Naive B cell (primary cell): ENCODE results near the gene SEMA5B. TPM values are rescaled to one million over a fixed set of nuclear protein-coding genes. Genes with fewer than 3 reads are reported as not detected.

ENCODE experiments used
- ATAC-seq, 2 donors: fragments of 150-1000 bp; cut with Tn5 transposase; 2 replicates each; pipeline ENCODE4 v1.10.0; 2021; ENCODE audit warnings: low read depth in 2 of 2, mild to moderate bottlenecking in 2 of 2, moderate library complexity in 2 of 2
- DNase-seq: peaks from one replicate; pipeline ENCODE4 v3.0.0; 2022
- H3K27ac Mint-ChIP-seq, 6 donors: one replicate each; pipeline ENCODE4 v1.8.0; 2020 to 2022; ENCODE audit warnings: mild to moderate bottlenecking in 6 of 6, mixed read lengths in 6 of 6, moderate library complexity in 5 of 6, inconsistent platforms in 2 of 6
- H3K27me3 Mint-ChIP-seq, 3 donors: one replicate each; pipeline ENCODE4 v1.8.0; 2021 to 2022; ENCODE audit warnings: mixed read lengths in 3 of 3, mild to moderate bottlenecking in 1 of 3
- H3K36me3 Mint-ChIP-seq, 2 donors: one replicate each; pipeline ENCODE4 v1.8.0; 2020 to 2022; ENCODE audit warnings: mixed read lengths in 2 of 2, inconsistent platforms in 1 of 2, mild to moderate bottlenecking in 1 of 2
- H3K4me1 Mint-ChIP-seq, 3 donors: one replicate each; pipeline ENCODE4 v1.8.0; 2020 to 2022; ENCODE audit warnings: mixed read lengths in 3 of 3, inconsistent platforms in 1 of 3, mild to moderate bottlenecking in 1 of 3, moderate library complexity in 1 of 3
- H3K4me3 Mint-ChIP-seq, 8 donors: one replicate each; pipeline ENCODE4 v1.8.0; 2020 to 2022; ENCODE audit warnings: mild to moderate bottlenecking in 8 of 8, mixed read lengths in 8 of 8, moderate library complexity in 8 of 8, inconsistent platforms in 2 of 8
- H3K9me3 Mint-ChIP-seq, 7 donors: one replicate each; pipeline ENCODE4 v1.8.0; 2020 to 2022; ENCODE audit warnings: mixed read lengths in 7 of 7, mild to moderate bottlenecking in 5 of 7, inconsistent platforms in 2 of 7, moderate library complexity in 1 of 7
- polyA plus RNA-seq, 6 donors: library from polyadenylated mRNA; unstranded; fragments of 300-500 nt; fragmentation: Illumina TruSeq; gene quantifications; one replicate each; pipeline ENCODE4 v1.2.3, GENCODE V29; 2021; ENCODE audit warnings: low read depth in 6 of 6

SEMA5B gene
- polyA plus RNA-seq, 6 donors from 2014 or later, result not detected

DNA sequence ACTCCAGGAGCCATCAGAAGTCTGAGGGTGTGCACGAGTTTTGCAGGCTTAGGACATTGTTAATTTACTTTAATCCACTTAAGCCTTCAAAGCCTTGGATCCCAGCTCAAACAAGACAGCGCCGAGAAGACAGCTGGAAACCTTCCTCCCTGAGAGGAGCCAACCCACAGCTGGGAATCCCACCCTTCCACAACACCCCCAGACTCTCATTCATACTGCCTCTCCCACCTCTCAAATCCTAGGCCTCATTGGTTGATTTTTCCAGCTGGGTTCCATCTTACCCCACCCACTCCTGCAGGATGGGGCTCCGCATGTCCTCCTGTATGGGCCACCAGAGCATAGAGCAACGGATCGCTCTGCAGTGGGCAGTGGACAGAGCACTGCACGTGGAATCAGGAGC lies 80.4 kb downstream of the SEMA5B start:
- H3K9me3 Mint-ChIP-seq, result peaks cover 0 to 4% (median 0%) of the 10 kb centered on the region in 7 donors
- H3K4me1 Mint-ChIP-seq, result peaks cover 8 to 27% (median 11%) of the 10 kb centered on the region in 3 donors
- no peaks in the 10 kb centered on the region for H3K36me3 Mint-ChIP-seq
- no peak overlapping the region for H3K4me3 Mint-ChIP-seq
- H3K27ac Mint-ChIP-seq, result peak overlapping the region in 3 of 6 donors; percentile 15 to 84 (median 79)
- DNase-seq (no peak), ATAC-seq (no peak)
- H3K27me3 Mint-ChIP-seq, result no peaks in the 10 kb centered on the region

DNA sequence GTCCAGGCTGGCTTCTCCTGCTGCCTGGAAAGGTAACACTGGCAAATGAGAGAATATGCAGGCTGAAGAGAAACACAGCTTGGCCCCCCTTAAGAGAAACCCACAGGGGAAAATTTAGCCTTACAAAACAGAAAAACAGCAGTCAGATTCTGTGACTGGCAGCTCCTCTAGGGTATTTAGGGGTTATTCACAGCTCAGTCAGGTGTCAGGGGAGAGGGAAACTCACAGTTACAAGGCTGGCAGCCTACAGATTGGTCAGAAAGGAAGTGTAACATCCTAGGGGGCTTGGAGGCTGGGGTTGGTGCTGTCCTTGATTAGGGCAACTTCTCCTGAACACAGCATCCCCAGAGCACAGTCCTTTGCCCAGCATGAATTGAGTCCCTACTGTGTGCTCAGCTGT lies 81.4 kb downstream of the SEMA5B start:
- Mint-ChIP-seq H3K27ac (no peak overlapping the region), H3K9me3 (peaks cover 0 to 3% (median 0%) of the 10 kb centered on the region in 7 donors), H3K27me3 (no peaks in the 10 kb centered on the region), H3K36me3 (no peaks in the 10 kb centered on the region), H3K4me1 (peaks cover 8 to 27% (median 11%) of the 10 kb centered on the region in 3 donors), H3K4me3 (peak overlapping the region in 1 of 8 donors; percentile 33)
- ATAC-seq (no peak), DNase-seq (no peak)

DNA sequence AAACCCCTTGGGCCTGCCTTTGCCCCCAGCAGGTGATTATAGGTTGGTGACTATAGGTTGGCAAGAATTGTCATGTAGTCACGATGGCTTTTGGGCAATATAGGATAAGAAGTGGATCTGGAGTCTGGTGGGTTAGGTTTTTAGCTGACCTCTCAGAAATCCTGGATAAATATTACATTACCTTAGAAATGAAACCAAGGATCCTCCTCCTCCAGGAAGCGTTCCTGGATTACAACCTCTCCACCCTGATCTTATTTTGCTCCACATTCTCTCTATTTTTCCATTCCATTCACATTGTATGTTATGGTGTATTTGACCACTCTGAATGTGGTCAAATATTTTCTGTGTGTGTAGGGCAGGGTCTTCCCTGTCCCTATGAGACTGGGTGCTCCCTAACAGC lies 82.3 kb downstream of the SEMA5B start:
- ATAC-seq, result no peak
- H3K4me3 Mint-ChIP-seq, result no peak overlapping the region
- H3K27ac Mint-ChIP-seq, result no peak overlapping the region
- no peak for DNase-seq
- H3K4me1 Mint-ChIP-seq, result peaks cover 8 to 33% (median 11%) of the 10 kb centered on the region in 3 donors
- no peaks in the 10 kb centered on the region for H3K27me3 Mint-ChIP-seq
- no peaks in the 10 kb centered on the region for H3K36me3 Mint-ChIP-seq
- peaks cover 0 to 2% (median 0%) of the 10 kb centered on the region in 7 donors for H3K9me3 Mint-ChIP-seq

DNA sequence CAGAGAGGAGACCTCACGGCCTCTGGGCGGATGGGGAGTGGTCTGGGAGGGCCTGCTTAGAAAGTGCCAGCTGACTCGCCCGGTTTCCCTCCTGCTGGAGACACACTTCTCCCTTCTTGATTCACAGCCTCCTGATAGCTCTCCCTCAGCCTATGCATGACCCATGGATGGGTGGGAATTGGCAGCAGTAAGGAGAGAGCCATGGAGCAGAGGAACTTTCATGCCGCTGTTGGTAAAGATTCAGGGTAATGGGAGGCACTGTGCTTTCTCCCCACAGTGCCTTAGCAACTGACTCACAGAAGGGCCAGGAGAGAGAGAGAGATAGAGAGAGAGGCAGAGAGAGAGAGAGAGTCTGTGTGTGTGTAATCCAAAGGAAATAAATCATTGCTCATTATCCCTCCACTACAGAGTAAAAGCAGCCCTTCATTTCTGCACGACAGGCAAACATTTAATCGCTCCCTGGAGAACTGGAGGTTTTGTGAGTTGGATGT lies 82.8 kb downstream of the SEMA5B start:
- no peaks in the 10 kb centered on the region for H3K36me3 Mint-ChIP-seq
- H3K9me3 Mint-ChIP-seq, result no peaks in the 10 kb centered on the region
- H3K4me1 Mint-ChIP-seq, result peaks cover 8 to 33% (median 11%) of the 10 kb centered on the region in 3 donors
- DNase-seq, result no peak
- no peaks in the 10 kb centered on the region for H3K27me3 Mint-ChIP-seq
- H3K4me3 Mint-ChIP-seq, result no peak overlapping the region
- no peak for ATAC-seq
- H3K27ac Mint-ChIP-seq, result peak overlapping the region in 2 of 6 donors; percentile 63 to 73

DNA sequence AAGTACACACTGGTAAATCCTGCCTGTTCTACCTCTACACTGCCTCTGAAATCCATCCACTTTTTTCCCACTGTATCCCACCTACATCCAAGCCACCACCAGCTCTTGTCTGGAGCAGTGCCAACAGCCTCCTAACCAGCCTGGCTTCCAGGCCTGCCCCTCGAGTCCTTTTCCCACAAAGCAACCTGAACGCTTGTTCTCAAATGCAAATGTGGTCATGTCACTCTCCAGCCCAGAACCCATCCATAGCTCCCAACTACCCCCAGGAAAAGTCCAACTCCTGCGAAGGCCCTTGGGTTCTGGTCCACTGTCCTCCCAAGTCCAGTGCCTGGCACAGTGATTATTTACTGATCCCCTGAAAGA lies 83.8 kb downstream of the SEMA5B start:
- H3K27me3 Mint-ChIP-seq, result no peaks in the 10 kb centered on the region

DNA sequence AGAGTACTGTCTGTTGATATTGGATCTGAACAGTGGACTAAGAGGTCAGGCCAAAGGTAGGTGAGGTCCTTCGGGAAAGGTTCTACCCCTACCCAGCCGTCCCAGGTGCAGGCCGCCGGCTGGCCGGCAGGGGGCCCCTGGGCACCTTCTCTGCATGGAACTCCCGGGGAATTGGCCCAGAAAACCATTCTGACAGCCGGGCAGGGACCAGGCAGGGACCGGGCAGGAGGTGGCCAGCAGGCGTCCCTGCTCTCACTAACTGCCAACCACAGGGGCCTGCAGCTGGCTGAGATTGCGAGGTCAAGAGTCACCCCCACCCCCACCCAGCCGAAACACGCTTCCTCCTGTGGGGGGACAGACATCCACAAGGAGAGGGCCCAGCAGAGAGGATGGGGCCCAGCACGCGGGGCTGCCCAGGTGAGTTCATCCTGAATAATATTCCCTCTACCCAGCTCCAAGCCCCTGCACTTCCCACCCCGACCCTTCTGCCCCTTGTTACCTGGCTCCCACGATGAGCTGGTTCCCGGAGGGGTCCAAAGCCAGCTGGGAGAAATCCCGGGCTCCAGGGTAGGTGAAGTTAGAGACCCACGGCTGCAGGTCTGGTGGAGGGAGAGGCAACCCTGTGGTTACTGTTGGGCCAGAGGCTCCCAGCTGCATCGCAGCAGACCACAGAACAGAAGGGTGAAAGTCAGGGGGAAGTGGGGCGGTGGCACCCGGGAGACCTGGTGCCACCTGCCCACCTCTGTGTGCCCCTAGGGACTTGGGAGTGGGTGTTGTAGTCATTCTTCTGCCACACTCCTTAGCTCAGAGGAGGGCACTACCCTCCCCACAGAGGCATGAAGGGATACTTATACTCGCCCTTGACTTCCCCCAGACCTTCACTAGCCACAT lies 84.4 kb downstream of the SEMA5B start:
- ATAC-seq (peak; percentile 43 to 59), DNase-seq (peak; percentile 19)
- peaks cover 8 to 33% (median 11%) of the 10 kb centered on the region in 3 donors for H3K4me1 Mint-ChIP-seq
- H3K27me3 Mint-ChIP-seq, result no peaks in the 10 kb centered on the region
- H3K27ac Mint-ChIP-seq, result no peak overlapping the region
- peak overlapping the region in 3 of 8 donors; percentile 2 to 43 (median 9) for H3K4me3 Mint-ChIP-seq
- no peaks in the 10 kb centered on the region for H3K9me3 Mint-ChIP-seq
- H3K36me3 Mint-ChIP-seq, result no peaks in the 10 kb centered on the region

More for the DNA sequence above, 83.8 kb downstream of the SEMA5B start:
- Mint-ChIP-seq H3K4me1 (peaks cover 8 to 33% (median 11%) of the 10 kb centered on the region in 3 donors), H3K27ac (no peak overlapping the region), H3K4me3 (peak overlapping the region in 4 of 8 donors; percentile 2 to 30 (median 6)), H3K9me3 (no peaks in the 10 kb centered on the region), H3K36me3 (no peaks in the 10 kb centered on the region)
- ATAC-seq, result no peak
- no peak for DNase-seq

DNA sequence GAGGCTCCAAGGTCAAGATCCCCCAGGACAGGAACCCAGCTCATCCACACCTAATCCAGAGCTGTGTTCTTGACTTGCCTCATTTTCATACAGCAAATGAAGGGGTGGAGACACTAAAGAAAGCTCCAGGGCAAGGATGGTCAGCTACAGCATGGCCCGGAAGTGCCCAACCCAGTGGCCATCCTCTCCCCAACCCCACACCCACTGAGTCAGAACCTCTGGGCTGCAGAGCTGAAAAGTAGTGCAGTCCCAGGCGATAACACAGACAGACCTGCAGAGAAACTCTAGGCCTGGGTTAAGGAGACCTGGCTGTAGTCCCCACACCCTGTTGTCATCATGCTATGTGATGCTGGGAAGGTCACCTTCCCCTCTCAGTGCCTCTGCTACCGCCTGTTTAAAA lies 85.3 kb downstream of the SEMA5B start:
- Mint-ChIP-seq H3K36me3 (no peaks in the 10 kb centered on the region), H3K4me1 (peaks cover 10 to 33% (median 11%) of the 10 kb centered on the region in 3 donors), H3K4me3 (no peak overlapping the region), H3K27me3 (no peaks in the 10 kb centered on the region), H3K27ac (no peak overlapping the region), H3K9me3 (no peaks in the 10 kb centered on the region)
- DNase-seq (no peak), ATAC-seq (no peak)

DNA sequence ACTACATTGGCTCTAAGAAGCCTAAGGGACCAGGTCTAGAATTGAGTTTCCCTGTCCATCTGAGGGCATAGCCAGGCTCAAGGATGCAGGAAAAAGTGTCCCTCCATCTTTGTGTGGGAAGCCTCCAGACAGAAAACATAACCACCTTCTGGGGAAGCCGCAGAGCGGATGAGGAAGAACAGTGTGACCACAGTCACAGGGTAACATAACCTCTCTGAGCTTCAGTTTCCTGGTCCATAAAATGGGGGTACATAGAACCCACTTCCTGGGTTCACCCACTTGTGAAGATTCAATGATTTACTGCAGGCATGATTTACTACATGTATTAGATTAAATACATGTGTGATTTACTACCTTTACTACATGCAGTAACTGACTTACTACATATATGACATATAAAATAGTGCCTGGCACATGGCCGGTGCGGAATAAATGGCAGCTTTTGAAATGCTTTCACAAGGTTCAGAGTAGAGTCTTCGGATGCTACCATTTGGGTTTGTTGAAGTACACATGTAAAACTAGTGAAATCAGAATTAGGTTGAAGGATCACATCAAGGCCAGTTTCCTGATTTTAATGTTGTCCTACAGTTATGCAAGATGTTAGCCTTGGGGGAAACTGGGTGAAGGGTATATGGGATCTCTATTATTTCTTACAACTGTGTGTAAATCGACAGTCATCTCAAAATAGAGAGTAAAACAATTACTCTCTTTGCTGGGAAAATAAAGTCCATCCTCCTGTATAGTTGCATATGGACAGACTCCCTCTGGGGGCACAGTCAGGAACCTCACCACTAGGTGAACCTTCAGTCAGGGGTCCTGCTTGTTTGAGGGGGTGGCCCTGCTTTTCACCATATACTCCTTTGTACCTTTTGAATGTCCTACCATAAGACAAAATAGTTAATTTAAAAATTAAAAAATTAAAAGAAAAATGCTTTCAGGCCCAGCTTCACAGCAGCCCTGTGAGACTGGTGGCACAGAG lies 86.0 kb downstream of the SEMA5B start:
- H3K4me1 Mint-ChIP-seq, result peaks cover 10 to 33% (median 11%) of the 10 kb centered on the region in 3 donors
- no peak overlapping the region for H3K27ac Mint-ChIP-seq
- peaks cover 0 to 2% (median 0%) of the 10 kb centered on the region in 3 donors for H3K27me3 Mint-ChIP-seq
- DNase-seq, result no peak
- H3K4me3 Mint-ChIP-seq, result no peak overlapping the region
- no peaks in the 10 kb centered on the region for H3K36me3 Mint-ChIP-seq
- no peak for ATAC-seq
- no peaks in the 10 kb centered on the region for H3K9me3 Mint-ChIP-seq

DNA sequence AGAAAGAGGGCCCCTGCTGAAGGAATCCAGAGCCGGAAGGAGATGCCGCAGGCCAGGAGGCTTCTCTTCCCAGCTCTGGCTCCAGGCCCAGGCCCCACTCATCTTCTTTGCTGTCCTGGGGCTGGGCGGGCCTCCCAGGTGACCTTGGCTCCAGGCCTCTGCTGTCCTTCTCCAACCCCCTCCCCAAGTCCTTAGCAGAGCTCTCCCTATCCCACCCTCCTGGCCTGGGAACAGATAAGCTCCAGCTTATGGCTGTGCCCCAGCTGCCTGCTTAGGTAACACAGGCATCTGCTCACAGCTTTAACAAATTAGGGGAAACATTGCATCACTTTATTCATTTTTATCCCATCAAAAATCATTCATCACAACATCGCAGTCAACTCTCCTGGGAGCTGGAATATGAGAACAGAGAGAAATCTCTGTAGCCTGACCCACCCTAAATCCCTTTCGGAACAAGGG lies 86.9 kb downstream of the SEMA5B start:
- Mint-ChIP-seq H3K9me3 (no peaks in the 10 kb centered on the region), H3K4me1 (peaks cover 10 to 28% (median 11%) of the 10 kb centered on the region in 3 donors), H3K36me3 (no peaks in the 10 kb centered on the region), H3K4me3 (peak overlapping the region in 1 of 8 donors; percentile 42), H3K27ac (peak overlapping the region in 1 of 6 donors; percentile 32), H3K27me3 (peaks cover 0 to 11% (median 0%) of the 10 kb centered on the region in 3 donors)
- ATAC-seq, result no peak
- DNase-seq, result no peak

DNA sequence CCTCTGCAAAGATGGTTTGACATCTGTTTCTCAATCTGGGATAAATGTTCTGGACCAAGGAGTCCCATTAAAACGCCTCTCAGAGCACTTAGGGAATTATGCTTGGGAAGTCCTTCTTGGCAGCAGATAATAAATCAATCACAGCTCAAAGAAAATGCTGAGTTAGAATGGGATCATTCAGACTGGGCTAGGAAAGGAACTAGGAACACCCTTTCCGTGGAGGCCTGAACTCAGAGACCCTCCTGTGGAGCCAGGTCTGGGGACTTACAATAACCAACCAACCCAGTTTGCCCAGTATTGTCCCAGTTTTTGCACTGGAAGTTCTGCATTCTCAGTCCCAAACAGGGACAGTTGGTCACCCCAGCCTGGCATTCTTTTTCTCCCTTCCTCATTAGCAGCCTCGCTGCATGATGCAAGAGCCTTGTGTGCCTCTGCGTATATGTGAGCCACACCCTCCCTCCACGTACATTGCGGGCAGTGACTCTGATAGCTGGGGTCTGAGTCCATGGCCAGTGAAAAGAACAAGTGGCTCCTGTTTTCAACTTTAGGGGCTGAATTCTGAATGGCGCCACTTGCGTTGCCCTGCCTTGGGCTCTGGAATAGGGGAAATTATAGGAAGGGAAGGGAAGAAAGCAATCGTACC lies 88.7 kb downstream of the SEMA5B start:
- DNase-seq, result no peak
- peaks cover 0 to 13% (median 0%) of the 10 kb centered on the region in 3 donors for H3K27me3 Mint-ChIP-seq
- ATAC-seq, result no peak
- peak overlapping the region in 1 of 6 donors; percentile 44 for H3K27ac Mint-ChIP-seq
- no peaks in the 10 kb centered on the region for H3K36me3 Mint-ChIP-seq
- H3K4me1 Mint-ChIP-seq, result peaks cover 7 to 17% (median 8%) of the 10 kb centered on the region in 3 donors
- H3K9me3 Mint-ChIP-seq, result no peaks in the 10 kb centered on the region
- H3K4me3 Mint-ChIP-seq, result no peak overlapping the region

DNA sequence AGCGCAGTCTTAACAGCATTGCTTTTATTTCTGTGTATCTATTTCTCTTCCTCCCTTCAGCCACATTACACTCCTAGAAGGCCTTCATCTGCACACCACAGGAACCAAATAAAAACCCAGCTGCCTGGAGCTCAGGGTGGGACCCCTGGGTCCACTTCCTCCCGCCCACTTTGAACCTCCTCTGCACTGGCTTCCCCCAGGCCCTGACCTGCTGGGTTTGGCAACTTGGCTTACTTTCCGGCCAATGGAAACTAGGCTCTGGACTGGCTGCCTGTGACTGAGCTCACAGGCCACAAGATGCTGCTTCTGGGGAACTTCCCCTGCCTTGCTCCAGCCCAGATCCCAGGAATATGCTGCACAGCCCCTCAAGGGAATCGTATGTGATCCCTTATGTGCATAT lies 89.8 kb downstream of the SEMA5B start:
- DNase-seq (no peak), ATAC-seq (no peak)
- H3K4me1 Mint-ChIP-seq, result peaks cover 0 to 8% (median 2%) of the 10 kb centered on the region in 3 donors
- H3K36me3 Mint-ChIP-seq, result no peaks in the 10 kb centered on the region
- no peak overlapping the region for H3K4me3 Mint-ChIP-seq
- no peaks in the 10 kb centered on the region for H3K9me3 Mint-ChIP-seq
- H3K27me3 Mint-ChIP-seq, result peaks cover 0 to 19% (median 5%) of the 10 kb centered on the region in 3 donors
- H3K27ac Mint-ChIP-seq, result peak overlapping the region in 1 of 6 donors; percentile 31

DNA sequence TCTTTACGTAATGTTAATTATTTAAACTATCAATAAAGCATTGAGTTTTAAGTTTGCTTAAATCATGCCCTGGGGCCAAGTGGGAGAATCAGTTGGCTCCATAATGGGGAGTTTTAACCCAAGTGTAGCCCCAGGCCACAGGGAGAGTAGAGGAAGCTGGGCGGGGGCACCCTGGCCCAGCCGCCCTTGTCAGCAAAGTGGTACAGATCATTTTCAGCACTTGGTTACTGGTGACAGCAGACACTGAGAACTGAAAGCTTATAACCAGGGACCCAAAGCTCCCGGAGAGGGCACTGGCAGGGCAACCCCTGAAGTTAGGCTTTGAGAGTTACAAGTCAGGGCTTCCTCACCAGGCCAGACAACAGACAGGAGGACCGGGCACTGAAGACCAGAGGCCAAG lies 90.6 kb downstream of the SEMA5B start:
- Mint-ChIP-seq H3K4me3 (peak overlapping the region in 1 of 8 donors; percentile 57), H3K9me3 (no peaks in the 10 kb centered on the region), H3K4me1 (peaks cover 0 to 8% (median 2%) of the 10 kb centered on the region in 3 donors), H3K36me3 (no peaks in the 10 kb centered on the region), H3K27me3 (peaks cover 0 to 19% (median 6%) of the 10 kb centered on the region in 3 donors), H3K27ac (no peak overlapping the region)
- ATAC-seq (no peak), DNase-seq (no peak)
